GM19324 (cell line): Measurements from ENCODE around the gene CCNL2.
"Not testable (repeated sequence)": the region's sequence is repeated elsewhere in the genome, so short reads cannot be mapped to it uniquely, and the experiment has no call there.

ENCODE experiments used
- ATAC-seq: cut with Tn5 transposase; IDR thresholded peaks from one replicate; pipeline ENCODE4 v1.9.1; 2021; ENCODE audit warnings: mild to moderate bottlenecking, moderate library complexity; ENCODE audit not compliant: unreplicated experiment, low FRiP score

Gene CCNL2

DNA sequence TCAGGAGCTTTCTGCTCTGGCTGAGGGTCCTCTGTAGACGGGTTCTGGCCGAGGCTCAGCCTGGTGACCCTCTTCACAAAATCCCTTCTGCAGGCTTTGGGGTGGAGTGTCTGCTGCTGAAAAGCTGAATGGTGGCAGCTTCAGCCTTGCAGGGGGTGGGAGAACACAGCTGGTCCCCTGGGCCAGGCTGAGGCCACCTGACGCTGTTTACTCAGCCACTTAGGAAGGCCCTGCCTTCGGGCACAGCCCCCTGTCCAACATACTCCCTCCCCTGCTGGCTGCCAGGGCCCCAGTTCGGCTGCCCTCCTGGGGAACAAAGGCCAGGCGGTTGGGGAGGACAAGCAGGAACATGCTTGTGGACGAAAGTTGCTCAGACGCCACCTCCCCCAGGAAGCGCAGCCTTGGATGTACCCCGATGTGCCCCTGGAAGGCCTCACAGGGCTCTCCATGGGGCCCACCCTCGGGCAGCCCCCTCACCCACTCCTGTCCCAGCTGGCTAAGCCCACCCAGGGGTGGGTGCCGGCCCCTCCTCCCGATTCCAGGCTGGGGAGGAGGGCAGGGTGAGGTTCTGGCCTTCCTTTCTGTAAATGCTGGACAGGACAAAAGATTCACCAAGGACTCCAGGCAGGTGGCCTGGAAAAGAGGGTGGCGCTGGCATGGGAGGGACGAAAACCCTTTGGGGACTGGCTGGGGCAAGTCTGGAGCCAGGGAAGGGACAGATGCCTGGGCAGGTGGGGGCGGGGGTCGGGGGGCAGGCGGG lies 22.2 kb upstream of the CCNL2 start, which contains the start of gene ANKRD65:
TSS of gene ANKRD65 (minus strand) at position 130 of the 760 bp plus-strand sequence. CDS start 271 bp downstream, outside the sequence.
- no peak for ATAC-seq

DNA sequence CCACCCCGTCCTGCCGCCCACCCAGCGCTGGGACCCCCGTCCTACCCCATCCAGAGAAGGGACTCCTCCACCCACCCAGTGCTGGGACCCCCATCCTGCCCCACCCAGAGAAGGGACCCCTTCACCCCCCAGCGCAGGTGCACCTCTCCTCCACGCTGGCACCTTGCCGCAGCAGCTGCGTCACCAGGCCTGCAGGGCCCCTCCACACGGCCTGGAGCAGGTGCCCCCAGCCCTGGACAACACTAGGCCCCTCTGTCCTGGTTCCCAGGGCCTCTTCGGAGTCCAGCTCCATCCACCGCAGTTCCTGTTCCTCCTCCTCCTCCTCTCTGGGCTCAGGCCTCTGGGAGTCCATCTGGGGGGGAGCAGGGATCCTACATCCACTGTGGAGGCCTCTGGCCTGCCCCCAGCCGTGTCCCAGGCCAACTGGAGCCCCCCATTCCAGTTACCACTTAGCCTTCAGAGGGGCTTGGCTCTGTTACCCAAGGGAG lies 21.6 kb upstream of the CCNL2 start:
- ATAC-seq, result no peak

DNA sequence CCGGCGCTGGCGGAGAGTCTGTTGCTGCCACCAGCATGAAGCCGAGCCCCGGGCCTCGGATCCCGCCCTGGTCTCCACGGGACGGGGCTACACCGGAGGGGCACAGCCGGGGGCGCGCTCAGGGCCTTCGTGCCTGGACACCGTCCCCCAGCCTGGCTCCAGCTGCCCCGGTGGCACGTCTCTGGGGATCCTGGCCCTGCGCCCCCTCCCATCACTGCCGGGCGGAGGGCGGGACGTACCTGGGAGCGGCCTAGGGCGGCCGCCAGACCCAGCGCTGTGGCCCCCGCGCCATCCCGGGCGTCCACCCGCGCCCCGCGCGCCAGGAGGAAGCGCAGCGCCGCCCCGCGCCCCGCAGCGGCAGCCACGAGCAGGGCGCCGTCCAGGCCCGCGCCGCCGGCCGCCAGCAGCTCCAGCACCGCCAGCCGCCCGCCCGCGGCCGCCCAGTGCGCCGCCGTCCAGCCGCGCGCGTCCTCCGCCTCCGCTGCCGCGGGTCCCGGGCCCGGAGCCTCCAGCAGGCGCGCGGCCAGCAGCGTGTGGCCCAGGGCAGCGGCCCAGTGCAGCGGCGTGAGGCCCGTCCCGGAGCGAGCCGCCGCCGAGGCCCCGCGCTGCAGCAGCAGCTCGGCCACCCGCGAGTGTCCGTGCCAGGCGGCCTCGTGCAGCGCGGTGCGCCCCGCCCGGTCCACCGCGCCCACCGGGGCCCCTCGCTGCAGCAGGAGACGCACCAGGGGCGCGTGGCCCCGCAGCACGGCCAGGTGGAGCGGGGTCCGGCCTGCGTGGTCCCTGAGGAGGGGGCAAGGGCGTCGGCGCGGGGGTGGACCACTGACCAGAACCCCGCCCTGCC lies 20.9 kb upstream of the CCNL2 start:
- ATAC-seq, result no peak

DNA sequence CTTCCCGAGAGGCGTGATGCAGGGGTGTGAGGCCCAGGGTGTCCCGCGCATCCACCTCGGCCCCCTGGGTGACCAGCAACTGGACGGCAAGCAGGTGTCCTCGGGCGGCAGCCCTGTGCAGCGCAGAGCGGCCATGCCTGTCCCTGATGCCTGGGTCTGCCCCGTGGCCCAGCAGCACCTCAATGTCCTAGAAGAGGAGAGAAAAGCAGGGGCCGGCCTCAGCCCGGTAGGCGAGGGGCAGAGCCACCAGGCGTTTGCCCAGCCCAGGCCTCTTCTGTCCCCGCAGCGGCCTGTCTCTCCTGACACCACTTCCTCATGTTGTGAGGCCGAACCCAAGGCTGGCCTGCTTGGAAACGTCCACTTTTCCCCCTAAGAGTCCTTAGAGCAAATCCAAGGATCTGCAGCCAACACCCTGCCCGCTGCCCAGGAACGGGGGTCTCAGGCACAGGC lies 20.3 kb upstream of the CCNL2 start:
- no peak for ATAC-seq

DNA sequence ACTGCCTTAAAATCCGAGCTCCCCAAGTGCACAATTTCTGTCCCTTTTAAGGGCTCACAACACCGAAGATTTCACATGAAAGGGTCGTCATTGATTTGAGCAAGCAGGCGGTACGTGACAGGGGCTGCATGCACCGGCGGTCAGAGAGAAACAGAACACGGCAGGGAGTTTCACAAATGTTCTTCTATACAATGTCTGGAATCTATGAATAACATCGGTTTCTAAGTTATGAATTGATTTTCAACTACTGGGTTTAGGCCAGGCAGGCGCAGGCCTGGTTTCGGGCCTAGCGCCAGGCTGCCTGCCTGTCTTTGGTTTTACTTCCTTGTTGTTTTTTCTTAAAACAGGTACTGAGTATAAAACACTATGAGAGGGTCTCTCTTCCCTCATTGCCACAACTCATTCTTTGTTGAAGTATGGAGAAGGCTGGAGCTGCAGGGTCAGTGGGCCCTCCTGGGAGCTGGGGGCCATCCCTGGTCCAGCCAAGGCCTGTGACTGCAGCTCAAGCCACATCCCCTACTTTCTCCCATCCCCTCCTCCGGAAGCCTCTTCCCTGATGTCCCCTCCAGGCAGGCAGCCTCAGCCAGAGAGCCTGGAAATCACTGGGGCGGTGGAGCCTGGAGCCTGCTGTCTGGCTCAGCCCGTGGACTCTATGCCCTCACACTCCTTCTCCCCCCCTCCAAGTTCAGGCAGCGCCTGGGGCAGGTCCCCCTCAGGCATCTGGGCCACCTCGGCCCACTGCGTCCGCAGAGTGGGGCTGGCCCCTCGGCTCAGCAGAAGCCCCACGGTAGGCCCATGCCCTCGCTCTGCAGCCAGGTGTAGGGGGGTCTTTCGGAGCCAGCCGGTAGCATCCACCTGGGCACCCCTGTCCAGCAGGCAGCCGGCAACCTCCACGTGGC lies 19.6 kb upstream of the CCNL2 start:
- ATAC-seq, result no peak

DNA sequence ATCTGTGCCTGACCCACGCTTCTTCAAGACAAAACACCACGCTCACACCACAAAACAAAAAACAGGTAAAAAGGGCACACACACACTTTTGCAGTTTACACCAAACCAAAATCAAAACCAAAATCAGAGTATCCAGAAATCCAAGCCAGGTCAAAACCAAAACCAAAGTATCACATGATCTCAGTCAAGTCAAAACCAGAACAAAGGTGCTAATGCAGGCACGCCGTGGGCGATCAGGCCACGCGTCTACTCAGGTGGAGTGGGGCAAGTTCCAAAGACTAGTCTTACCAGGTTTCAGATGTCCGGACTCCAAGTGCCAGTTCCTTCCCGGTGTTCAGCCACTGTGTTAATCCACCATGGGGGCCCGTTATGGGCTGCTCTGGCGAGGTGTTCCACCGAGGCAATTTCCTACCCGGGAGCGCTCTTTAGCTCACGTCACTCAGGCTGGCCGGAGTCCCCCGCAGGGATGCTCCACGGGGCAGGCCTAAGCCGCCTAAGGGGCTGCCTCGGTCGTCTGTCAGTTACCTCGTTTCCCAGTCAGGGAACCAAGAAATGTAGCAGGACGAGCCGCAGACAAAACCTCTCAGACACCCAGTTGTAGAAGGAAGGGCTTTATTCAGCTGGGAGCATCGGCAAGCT lies 18.8 kb upstream of the CCNL2 start:
- not testable (repeated sequence) for ATAC-seq

DNA sequence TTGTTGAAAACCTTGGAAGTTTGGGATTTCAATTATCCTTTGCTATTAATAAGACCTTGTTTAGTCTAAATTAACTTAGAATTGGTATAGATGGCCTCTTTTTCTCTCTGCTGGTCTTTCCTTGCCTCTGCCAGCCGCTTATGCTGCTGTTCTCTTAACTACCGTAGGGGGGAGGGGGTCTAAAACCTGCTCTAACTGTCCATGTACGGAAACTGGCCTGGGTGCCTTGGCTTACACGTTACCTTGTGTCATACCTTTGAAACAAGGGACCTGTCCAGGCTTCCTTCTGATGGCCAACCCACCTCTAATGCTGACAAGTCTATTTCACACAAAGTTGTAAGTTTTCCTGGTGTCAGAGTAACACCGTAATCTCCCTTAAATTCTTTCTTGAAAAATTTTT lies 18.3 kb upstream of the CCNL2 start:
- not testable (repeated sequence) for ATAC-seq

DNA sequence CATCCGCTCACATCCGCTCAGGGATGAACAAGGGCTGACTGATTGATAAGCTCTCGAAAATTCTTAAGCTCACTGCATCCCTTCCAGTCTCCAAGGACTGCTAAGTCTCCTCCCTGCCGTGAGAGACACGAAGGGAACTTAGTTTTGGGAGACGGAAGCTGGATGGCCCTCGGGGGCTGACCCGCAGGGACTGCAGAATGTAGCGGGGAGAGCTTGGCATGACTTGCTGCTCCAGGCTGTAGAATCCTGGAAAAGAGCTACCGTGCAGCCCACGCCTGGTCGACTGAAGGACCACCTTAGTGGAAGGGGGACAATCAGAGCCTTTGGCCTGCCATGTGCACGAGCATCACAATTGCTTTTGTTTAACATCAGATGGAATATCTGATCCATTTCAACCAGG lies 16.6 kb upstream of the CCNL2 start:
- no peak for ATAC-seq

DNA sequence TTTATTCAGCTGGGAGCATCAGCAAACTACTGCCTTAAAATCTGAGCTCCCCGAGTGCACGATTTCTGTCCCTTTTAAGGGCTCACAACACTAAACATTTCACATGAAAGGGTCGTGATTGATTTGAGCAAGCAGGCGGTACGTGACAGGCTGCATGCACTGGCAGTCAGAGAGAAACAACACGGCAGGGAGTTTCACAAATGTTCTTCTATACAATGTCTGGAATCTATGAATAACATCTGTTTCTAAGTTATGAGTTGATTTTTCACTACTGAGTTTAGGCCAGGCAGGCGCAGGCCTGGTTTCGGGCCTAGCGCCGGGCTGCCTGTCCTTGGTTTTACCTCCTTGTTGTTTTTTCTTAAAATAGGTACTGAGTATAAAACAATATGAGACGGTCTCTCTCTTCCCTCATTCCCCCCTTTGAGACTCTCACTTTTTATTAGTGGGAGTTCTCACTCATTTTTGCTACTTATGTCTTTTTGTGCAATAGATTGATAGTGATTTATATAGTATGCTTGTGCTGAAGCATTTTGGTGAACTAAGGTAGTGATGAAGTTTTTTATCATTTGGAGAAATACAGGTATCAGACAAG lies 13.3 kb upstream of the CCNL2 start:
- not testable (repeated sequence) for ATAC-seq

DNA sequence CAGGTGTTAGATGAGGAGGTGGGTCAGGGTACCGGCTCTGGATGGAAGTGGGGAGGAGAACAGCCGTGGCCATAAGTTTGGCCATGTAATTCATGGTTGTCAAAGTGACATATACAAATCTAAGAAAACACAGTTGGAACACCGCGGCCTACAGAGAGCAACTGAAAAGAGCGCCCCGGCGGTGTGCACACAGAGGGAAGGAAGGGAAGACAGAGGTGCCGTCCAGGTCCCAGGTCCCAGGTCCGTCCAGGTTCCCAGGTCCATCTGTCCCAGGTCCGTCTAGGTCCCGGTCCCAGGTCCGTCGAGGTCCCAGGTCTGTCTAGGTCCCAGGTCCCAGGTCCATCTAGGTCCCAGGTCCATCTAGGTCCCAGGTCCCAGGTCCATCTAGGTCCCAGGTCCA lies 12.5 kb upstream of the CCNL2 start:
- ATAC-seq, result no peak

DNA sequence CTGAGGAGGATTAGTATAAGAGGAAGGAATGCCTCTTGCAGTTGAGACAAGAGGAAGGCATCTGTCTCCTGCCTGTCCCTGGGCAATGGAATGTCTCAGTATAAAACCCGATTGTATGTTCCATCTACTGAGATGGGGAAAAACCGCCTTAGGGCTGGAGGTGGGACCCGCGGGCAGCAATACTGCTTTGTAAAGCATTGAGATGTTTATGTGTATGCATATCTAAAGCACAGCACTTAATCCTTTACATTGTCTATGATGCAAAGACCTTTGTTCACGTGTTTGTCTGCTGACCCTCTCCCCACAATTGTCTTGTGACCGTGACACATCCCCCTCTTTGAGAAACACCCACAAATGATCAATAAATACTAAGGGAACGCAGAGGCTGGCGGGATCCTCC lies 11.1 kb upstream of the CCNL2 start:
- ATAC-seq, result not testable (repeated sequence)

DNA sequence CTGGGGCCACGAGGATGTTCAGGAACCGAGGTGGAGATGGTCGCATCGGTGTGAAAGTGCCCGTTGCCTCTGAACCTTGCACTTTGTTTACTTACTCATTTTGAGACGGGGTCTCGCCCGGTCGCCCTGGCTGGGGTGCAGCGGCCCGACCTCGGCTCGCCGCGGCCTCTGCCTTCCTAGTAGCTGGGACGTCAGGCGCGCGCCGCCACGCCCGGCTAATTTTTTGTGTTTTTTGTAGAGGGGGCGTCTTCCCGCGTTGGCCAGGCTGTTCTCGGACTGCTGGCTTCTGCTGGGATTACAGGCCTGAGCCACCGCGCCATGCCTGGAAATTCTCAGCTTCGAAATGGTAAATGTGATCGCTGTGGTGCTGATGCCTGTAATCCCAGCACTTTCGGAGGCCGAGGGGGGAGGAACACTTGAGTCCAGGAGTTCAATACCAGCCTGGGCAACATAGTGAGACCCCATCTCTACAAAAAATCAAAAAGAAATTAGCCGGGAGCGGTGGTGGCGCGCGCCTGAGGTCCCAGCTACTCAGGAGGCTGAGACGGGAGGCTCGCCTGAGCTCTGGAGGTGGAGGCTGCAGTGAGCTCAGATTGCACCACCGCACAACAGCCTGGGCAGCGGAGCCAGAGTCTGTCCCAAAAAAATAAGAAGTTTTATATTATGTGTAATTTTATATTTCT lies 8.6 kb upstream of the CCNL2 start:
- ATAC-seq, result peak; percentile 17

DNA sequence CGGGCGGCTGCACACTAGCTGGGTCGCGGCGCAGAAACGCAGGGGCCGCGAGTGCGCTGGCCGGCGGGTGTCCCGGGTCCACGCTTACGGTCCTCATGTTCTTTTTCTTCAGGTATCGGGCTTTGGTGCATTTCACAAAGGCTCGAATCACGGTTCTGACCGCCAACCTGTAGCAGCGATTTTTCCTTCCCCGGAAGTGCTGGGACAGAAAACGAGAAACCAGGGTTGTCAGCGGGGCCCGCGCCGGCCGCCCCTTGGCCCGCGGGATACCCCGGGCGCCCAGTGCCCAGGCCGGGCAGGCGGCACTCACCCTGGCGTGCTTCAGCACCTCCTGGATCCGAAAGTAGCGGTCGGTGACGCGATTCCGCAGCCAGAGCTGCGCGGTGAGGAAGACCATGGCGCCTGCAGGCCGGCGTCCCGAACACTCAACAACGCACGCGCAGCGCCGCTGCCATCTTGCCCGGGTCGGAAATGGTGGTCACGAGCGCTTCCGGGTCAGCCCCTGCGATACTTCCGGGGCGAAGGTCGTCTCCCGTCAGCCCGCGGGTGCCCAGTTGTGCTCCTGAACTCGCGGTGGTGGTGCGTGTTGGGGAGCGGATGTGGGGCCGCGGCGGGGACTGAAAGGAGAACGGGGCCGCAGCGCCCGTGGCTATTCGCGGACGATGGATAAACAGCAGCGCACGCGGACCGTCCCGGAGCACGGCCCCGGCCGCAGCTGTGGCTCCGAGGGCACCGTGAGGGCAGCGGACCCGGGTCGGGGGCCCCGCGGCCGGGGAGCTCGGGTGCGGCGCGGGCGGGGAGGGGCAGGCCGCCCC lies 7.9 kb upstream of the CCNL2 start, which contains the start of gene MRPL20:
TSS of gene MRPL20 (minus strand) at position 473 of the 815 bp plus-strand sequence. CDS start at position 397, 76 bp downstream.
- peak; percentile 91 for ATAC-seq

DNA sequence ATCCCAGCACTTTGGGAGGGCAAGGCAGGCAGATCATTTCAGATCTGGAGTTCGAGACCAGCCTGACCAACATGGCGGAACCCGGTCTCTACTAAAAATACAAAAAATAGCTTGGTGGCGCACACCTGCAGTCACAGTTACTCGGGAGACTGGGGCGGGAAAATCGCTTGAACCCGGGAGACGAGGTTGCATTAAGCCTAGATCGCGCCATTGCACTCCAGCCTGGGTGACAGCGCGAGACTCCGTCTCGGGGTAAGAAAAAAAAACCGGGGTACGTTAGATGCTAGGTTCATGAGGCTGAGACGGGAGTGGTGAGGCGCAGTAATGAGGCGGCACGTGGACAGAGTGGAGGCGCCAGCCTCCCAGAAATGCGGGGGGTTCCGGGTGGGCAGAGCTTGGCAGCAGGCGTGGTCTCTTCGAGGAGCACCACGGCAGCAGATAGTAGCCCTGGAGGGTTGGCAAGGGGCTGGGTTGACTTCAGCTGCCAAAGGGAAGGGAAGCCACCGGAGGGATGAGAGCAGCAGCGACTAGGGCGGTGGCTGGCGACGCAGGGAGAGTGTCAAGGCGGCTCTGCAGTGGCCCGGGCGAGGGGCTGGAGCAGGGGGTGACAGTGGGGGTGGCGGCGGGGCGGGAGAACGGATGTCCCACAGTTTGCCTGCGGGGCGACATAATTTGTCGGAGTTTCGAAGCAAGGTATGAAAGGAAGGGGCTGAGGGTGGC lies 7.1 kb upstream of the CCNL2 start:
- ATAC-seq, result no peak

DNA sequence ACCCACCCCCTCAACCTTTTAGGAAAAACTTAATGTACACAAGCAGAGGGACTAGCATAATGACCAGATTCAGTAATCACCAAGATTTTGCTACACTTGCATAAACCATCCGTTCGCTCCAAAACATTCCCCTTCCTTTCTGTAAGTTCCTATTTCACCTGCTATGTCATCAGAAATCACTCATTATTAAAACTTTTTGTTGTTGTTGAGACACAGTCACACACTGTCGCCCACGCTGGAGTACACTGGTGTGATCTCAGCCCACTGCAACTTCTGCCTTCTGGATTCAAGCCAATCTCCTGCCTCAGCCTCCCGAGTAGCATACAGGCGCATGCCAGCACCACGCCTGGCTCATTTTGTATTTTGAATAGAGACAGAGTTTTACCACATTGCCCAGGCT lies 4.5 kb upstream of the CCNL2 start:
- no peak for ATAC-seq

DNA sequence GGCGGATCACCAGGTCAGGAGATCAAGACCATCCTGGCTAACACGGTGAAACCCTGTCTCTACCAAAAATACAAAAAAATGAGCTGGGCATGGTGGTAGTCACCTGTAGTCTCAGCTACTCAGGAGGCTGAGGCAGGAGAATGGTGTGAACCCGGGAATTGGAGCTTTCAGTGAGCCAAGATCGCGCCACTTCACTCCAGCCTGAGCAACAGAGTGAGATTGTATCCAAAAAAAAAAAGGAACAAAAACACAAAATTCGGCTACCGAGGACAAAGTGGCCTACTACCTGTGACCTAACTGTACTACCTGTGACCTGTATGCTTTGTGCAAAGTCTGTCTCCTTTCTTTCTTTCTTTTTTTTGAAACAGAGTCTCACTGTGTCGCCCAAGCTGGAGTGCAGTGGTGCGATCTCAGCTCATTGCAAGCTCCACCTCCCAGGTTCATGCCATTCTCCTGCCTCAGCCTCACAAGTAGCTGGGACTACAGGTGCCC lies 3.8 kb upstream of the CCNL2 start:
- ATAC-seq, result not testable (repeated sequence)
